ENCODE measurements around the gene TPST2. TPM values are rescaled to one million over a fixed set of nuclear protein-coding genes. Genes with fewer than 3 reads are reported as not detected.

TPST2 gene
- total and polyA plus RNA-seq, 10 of the 15 experiments (the other 5 are each of a cell fraction or from before 2014, with no cell fraction given) = 6.3 to 33.7 (median 28.4) TPM

DNA sequence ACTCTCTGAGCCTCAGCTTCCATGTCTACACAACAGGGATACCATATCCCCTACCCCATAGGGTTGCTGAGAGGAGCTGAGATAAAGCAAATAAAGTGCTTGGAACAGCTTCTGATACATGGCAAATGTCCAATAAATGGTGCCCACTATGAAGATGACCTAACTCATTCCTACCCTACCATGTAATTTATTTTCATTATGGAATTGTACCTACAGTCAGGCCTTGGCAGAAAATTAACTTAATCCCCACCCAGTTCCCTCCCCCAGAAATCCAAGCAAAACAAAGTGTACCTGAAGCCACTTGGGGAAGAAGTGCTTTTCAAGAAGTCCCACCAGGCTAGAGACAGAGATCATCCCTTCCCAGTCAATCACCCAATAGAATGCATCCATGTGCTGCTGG lies 95.4 kb downstream of the TPST2 start (continued):
- TF ChIP-seq, protein P1, sequence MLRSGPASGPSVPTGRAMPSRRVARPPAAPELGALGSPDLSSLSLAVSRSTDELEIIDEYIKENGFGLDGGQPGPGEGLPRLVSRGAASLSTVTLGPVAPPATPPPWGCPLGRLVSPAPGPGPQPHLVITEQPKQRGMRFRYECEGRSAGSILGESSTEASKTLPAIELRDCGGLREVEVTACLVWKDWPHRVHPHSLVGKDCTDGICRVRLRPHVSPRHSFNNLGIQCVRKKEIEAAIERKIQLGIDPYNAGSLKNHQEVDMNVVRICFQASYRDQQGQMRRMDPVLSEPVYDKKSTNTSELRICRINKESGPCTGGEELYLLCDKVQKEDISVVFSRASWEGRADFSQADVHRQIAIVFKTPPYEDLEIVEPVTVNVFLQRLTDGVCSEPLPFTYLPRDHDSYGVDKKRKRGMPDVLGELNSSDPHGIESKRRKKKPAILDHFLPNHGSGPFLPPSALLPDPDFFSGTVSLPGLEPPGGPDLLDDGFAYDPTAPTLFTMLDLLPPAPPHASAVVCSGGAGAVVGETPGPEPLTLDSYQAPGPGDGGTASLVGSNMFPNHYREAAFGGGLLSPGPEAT (IDR thresholded peaks at IDR 0.05; ENCODE audit: low read depth) = no peak
- TF ChIP-seq SP1 (IDR thresholded peaks at IDR 0.05; ENCODE audit: low read depth, low read length) = no peak

DNA sequence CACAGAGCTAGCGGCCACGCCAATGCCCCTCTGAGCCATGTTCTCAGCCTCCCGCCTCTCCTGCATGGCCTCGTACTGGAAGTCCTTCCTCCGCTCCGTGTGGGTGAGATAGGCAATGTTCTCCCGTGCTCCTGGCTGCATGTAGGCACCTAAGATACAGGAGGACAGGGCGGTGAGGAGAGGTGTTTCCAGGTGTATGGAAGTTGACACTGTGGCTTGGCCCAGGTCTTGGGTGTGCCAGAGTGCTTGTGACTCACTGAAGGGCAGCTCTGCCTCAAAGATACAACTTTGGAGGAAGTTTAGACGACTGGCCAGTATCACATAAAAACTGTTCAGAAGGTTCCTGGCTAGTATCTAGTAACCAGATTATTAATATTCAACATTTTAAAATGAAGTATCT lies 97.7 kb downstream of the TPST2 start:
- Histone ChIP-seq H3K27me3 (replicated peaks in 1 of 2; ENCODE audit: control insufficient read depth in 2 of 2, insufficient read depth in 2 of 2, low read length in 1 of 2) (no peaks in the 10 kb centered on the region), H3K79me2 (ENCODE audit: control insufficient read depth, insufficient read depth, low read length) (no peaks in the 10 kb centered on the region), H3K4me3 (no peak overlapping the region), H4K20me1 (ENCODE audit: control insufficient read depth, insufficient read depth) (no peaks in the 10 kb centered on the region), H2AFZ (ENCODE audit: control insufficient read depth, low read depth, low read length) (no peak overlapping the region), H3K36me3 (ENCODE audit: control insufficient read depth in 2 of 2, insufficient read depth in 2 of 2, low read length in 1 of 2) (peaks cover 33 to 46% of the 10 kb centered on the region in 2 experiments), H3K27ac (ENCODE audit: control insufficient read depth, insufficient read depth) (no peak overlapping the region), H3K4me1 (ENCODE audit: control insufficient read depth, insufficient read depth, low read length) (no peaks in the 10 kb centered on the region), H3K9ac (ENCODE audit: control insufficient read depth, insufficient read depth, low read length) (no peak overlapping the region), H3K4me2 (ENCODE audit: control insufficient read depth, insufficient read depth) (no peak overlapping the region), H3K9me3 (replicated peaks; ENCODE audit: control insufficient read depth, insufficient read depth, low read length) (no peaks in the 10 kb centered on the region)
- 91% methylated on average over 9 of the region's 9 CpGs for WGBS (ENCODE audit: insufficient coverage, insufficient replicate concordance, low lambda C conversion rate, missing lambda C conversion rate)
- ChIA-PET SMC1A (ENCODE audit: uncharacterized antibody, unreplicated experiment) (interaction anchor here (1.6 kb wide), 1 partner anchor 10 kb away, joined by 9 read pairs; no protein-coding TSS in a partner anchor), CTCF (interaction anchor here (1.4 to 1.7 kb wide), 2 partner anchors 11 to 173 kb away, joined by 4 to 5 read pairs; no protein-coding TSS in a partner anchor), POLR2A (no interaction called here), RAD21 (ENCODE audit: unreplicated experiment) (no interaction called here)
- ATAC-seq = no peak
- no peak for DNase-seq (ENCODE audit: low read depth, low spot score)
- TSS peak; percentile 16 for BruUV-seq (replicated peaks)
- TF ChIP-seq HDAC2 (IDR thresholded peaks at IDR 0.05) (no peak), POLR2A (IDR thresholded peaks at IDR 0.05; ENCODE audit: low read depth, low read length) (peak; percentile 49; the same call in 1 of the 2 replicates)
- FAIRE-seq = no peak
- intact Hi-C loops (cut with micrococcal nuclease; ENCODE audit: unreplicated experiment) = no loop called here
- in situ Hi-C loops (cut with MboI) = no loop called here
